NCI-H2196 (cell line): Measurements from ENCODE around the gene INSL3.

ENCODE experiments used
- DNase-seq: peaks from one replicate; lab custom pipeline; 2025; ENCODE audit not compliant: unreplicated experiment; lab: John Stamatoyannopoulos, UW

Gene INSL3, protein sequence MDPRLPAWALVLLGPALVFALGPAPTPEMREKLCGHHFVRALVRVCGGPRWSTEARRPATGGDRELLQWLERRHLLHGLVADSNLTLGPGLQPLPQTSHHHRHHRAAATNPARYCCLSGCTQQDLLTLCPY

DNA sequence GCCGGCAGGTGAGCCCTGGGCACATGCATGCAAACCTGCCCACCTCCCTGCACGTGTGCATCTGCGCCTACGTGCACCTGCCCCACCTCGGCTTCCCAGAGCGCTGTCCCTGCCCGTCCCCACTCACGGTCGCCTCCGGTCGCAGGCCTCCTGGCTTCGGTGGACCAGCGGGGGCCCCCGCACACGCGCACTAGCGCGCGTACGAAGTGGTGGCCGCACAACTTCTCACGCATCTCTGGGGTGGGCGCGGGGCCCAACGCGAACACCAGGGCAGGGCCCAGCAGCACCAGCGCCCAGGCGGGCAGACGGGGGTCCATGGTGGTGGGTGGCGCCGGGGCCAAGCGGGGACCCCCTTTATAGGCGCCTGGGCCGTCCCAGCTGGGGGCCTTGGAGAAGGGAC is at the start of gene INSL3:
Gene INSL3, minus strand, starts transcription at position 330 of the 400 bp plus-strand sequence. Its CDS starts 13 bp downstream, at position 317.
- no peak for DNase-seq

DNA sequence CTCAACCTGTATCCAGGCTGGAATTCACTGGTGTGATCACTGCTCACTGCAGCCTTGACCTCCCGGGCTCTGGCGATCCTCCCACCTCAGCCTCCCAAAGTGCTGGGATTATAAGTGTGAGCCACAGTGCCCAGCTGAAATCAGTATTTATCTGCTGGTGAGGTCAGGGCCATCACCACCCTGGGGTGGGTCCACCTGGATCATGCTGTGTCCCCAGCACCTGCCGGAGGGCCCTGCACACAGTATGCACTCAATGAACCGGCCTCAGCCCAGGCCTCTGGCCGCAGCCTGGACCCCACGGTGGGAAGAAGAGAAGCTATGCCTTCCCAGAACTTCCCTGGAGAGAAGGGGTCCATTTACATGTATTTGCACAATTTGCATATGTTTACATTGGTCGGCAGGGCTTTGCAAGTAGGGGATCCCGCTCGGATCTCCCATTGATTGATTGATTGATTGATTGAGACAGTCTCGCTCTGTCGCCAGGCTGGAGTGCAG is 47.8 kb upstream of the INSL3 start:
- no peak for DNase-seq

DNA sequence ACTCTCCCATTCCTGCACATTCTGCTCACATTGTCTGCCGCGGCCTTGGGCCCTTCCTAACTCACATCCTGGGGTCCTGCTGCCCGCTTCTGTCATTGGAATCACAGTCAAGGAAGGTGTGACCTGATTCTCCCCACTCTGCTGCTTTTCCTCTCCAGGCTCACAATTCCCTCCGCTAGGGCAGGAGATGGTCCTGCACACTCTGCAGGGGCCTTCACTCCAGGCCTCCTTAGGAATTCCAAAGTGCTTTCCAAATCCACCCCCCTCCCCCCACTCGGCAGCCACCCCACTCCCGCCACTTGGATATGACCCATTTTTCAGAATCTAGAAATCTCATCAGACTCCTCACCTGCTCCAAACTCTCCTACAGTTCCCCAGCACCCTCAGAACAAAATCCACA is 47.4 kb upstream of the INSL3 start:
- DNase-seq, result no peak

DNA sequence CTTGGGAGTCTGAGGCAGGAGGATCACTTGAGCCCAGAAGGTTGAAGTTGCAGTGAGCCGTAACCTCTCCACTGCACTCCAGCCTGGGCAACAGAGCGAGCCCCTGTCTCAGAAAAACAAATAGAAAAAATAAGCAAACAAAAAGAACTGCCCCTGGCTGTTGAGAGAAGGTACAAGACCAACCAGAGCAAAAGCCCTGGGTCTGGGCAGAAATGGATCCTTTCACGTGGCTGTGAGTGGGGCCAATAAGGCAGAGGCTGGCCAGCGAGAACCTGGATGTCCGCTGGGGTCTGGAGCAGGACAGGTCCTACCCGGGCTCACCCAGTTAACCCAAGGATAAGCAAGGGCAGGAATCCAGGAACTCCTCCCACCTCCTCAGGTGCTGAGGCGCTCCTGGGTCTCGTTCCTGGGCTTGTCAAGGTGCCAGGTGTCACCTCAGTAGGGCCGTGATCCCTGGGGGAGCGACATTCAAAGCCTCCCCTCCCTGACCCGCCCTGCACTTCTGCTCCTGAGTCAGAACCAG is 45.7 kb upstream of the INSL3 start:
- no peak for DNase-seq

DNA sequence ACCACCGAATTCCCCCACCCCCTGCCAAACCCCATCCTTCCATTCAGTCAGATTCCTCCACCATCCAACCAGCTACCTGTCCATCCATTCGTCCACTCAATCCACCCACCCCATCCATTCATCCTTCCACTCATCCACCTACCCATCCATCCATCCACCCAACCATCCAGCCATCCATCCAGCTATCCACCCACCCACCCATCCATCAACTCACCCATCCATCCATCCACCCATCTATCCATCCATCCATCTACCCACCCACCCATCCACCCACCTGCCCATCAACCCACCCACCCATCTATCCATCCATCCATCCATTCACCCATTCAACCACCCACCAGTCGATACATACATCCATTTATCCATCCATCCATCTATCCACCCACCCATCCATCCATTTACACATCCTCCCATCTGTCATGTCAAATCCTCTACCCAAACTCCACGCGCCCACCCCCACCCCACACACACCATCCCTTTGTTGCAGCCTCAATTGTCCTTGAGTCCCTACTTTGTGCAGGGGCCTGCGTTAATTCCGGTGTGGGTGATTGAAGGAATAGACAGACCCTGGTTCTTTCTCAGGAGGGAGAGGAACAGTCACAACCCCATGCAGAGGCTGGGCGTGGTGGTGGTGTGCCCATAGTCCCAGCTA is 45.1 kb upstream of the INSL3 start:
- DNase-seq, result no peak

DNA sequence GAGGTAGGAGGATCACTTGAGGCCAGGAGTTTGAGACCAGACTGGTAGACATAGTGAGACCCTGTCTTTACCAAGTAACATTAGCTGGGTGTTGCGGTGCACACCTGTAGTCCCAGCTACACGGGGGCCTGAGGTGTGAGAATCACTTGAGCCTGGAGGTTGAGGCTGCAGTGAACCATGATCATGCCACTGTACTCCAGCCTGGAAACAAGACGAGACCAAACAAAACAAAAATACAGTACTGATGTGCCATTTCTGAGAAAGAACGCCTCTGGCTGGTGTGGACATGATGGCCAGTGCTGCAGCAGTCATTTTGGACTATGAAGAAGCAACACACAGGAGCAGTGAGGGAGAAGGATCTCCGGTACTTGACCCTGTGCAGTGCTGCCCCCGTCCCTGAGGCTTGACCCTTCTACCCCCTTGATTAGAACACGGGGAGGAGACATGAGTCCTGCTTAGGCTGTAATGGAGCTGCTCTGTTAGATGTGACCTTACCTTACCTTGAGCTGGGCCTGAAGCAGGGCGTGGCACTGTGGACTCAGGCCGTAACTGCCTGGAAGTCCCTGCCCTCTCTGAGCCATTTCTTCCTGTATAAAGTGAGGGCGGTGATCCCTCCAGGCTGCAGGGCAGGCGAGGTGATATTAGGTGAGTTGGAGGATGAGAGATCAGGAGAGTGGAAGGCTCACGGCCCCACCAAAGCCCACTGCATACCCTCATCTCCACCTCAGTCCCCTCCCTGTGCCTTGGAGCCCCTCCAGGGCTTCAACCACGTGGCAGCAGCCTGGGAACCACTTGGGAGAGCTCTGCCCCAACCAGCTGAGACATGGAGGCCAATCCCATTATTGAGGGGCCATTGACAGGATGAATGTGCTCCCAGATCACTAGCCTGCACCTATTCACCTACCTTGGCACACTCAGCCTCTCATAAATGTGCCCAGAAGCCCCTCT is 44.3 kb upstream of the INSL3 start:
- DNase-seq, result no peak

DNA sequence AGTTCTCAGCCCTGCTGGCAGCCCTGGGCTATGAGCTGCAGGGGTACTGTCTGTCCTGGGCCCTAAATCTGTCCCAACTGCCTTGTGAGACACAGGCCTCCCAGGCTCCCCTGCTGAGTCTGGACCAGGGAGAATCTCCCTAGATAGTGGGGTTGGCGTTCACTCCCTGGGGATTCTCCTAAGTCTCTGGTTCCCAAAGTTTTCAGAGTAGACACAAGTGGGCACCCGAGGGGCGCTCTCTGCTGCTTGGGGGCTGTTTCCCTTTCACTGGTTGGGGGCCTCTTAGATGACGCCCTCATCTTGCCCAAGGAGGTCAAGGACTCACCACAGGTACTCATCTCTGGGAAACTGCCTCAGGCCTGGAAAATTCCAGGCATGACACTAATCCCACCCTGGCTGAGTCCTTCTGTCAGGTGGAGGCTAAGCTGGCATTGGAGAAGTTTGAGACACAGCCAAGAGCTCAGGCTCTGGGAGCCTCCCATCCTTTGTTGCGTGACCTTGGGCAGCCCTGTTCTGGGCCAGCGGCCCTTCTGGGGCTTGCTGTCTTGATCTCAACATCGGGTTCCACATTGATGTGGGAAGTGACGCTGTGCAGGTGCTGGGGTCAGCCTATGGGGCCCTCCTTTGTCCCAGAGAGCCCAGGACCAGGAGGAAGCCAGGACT is 42.3 kb upstream of the INSL3 start:
- no peak for DNase-seq

DNA sequence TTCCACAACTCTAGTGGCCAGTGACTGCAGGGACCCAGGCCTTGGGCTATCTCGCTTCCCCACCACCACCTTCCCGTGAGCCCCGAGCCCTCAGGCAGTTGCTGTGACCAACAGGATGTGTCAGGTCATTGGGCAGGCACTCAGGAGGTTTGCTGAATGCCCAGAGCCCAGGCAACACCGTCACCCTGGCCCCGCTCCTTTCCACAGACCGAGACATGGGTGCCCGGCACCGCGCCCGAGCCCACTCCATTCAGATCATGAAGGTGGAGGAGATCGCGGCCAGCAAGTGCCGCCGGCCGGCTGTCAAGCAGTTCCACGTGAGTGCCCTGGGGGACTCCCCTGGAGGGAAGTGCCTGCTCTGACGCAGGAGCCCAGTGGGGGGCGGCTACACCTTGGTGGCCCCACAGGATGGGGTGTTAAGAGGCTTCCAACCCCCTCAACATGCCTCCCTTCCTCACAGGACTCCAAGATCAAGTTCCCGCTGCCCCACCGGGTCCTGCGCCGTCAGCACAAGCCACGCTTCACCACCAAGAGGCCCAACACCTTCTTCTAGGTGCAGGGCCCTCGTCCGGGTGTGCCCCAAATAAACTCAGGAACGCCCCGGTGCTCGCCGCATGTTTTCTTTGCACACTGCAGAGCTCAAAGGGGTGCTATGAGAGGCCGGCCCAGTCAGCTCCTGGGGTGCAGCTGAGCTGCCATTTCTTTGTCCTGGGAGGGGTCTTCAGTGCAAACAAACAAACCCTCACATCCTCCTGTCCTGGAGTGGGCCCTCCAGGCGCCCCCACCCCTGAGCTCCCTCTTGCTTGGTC is 41.6 kb upstream of the INSL3 start:
- DNase-seq, result no peak

DNA sequence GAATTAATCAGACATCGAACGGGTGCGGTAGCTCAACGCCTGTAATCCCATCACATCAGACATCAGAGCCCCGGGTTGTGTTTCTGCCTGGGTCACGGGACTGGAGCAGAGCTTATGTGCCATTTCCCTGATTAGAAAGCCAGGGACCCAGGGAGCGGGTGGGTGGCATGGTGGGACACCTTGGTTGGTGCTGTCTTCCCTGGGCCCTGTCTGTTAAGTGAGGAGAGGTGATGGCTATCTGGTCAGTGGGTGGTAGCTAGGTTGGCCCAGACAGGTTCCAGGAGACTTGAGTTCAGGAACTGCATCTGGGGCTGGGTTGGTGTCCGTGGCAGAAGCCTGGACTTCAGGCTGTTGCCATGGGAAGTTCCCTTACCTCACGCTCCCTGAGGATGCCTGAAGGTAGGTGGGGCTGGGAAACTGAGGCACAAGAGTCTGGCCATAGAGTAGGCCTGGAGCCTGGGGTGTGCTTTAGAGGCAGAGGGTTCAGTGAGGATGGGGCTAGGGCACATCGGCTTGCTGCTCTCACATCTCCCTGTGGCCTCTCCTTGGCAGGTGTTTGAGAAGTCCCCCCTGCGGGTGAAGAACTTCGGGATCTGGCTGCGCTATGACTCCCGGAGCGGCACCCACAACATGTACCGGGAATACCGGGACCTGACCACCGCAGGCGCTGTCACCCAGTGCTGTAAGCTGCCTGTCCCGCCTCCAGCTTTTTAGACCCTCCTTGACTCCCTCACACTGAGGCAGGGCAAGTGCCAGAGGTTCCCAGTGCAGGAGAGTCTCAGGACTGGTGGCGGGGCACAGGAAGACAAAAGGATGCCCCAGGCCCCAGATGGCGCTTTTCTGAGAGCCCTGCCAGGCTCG is 40.5 kb upstream of the INSL3 start:
- DNase-seq, result no peak

DNA sequence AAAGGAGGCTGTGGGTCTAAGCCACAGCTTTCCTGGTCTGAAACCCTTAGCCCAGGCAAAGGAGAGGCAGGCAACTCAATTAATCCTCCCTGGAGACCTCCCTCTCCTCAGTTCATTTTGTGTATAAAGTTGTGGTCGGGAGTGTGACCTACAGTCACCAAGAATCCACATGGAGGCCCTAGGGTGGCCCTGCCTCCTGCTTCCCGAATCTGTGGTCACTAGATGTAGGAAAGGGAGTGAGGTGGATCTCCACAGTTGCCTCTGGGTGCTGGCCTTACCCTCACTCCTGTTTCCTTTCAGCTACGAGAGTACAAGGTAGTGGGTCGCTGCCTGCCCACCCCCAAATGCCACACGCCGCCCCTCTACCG is 39.7 kb upstream of the INSL3 start:
- DNase-seq, result no peak

DNA sequence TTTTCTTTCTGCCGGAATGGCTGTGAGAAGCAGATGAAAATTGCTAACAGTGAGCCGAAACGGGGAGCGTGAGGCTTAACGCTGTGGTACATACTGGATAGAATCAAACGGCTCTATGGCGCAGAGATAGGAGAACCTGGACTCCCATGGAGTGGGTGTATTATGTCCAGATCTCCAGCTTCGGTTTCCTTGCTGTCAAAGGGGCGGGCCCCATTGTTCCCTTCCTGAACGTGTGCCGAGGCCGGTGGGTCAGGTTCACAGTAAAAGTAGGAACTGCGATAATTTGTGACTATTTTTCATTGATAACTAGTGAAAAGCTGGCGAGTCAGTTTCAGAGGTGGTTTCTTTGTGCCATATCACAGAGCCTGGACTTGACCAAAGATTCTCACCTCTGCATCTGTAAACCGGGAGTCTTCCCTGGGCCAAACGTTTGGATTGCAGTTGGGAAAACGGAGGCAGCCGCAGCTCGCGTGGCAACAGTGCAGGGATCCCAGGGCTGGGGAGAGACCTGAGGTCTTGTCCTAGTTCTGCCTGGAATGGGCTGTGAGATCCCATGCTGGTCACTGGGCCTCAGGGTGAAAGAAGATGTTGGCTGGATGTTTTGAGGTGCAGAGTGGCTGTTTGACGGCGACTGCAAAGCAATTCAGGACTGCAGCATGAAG is 39.1 kb upstream of the INSL3 start:
- no peak for DNase-seq

DNA sequence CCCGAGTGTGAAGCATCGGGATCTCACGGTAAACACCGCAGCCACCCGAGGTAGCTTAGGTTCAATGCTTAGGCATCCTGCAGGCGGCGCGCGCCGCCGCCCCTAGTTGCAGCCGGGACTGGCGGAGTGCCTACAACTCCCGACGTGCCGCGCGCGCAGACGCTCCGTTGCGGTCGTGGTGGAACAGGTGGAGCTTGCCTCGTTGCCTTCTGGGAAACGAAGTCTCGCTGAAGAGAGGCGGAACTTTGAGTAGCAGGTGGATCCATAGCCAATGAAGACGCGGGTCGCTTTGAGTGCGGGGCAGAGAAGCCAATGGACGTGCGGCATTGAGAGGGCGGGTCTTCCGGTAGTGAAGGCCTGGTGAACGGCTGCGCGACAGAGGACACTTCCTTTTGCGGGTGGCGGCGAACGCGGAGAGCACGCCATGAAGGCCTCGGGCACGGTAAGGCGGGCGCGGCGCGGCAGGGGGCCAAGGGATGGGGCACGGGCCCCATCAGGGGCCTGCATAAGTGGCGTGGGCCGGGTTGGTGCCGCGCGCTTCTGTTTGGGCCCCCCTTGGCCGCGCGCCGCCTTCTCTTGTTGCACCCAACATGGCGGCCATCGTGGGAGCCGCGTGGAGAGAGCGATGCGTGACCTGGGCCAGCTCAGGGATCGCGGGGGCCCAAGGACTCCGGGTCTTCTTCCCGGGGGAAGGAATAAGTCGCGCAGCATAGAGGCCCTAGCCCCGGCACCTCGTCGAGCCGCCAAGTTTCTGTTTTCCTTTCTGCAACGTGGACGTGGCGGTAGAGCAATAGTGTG is 38.4 kb upstream of the INSL3 start, which contains the start of gene RPL18A:
Gene RPL18A, plus strand, starts transcription at position 378 of the 798 bp plus-strand sequence. Its CDS starts 47 bp downstream, at position 425.
- peak; percentile 99 for DNase-seq

DNA sequence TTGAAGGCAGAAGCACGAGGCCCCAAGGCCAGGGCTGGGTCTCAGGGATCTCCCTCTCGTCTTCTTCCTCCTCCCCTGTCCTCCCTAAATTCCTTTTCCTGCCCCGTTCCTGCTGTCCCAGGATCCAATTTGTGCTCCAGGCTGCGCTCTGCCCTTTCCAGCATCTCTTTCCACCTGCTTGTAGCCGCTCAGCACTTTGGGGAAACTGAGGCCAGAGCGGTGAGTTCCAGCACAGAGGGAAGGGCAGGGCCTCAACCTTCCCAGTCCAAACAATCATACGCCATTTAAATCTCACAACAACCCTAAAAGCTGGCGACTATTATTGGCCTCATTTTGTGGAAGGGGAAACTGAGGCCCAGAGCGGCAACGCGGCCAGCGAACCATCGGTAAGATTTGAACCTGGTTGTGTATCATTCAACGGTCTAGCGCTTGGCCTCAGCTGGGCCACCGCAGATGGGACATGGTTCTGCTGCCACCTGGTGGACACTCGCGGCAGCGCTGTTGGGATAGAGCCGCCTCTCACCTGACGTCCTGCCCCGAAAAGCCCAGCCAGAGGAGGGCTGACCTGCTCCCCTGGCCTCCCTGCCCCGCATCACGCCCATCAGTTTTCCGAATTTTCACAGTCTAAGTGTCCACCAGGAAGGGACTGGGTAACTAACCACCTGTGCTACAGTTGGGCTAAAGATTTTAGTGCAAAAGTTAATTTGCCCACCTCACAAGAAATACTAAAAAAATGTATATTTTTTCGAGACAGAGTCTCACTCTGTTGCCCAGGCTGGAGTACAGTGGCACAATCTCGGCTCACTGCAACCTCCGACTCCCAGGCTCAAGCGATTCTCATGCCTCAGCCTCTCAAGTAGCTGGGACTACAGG is 34.2 kb upstream of the INSL3 start:
- peak; percentile 83 for DNase-seq

DNA sequence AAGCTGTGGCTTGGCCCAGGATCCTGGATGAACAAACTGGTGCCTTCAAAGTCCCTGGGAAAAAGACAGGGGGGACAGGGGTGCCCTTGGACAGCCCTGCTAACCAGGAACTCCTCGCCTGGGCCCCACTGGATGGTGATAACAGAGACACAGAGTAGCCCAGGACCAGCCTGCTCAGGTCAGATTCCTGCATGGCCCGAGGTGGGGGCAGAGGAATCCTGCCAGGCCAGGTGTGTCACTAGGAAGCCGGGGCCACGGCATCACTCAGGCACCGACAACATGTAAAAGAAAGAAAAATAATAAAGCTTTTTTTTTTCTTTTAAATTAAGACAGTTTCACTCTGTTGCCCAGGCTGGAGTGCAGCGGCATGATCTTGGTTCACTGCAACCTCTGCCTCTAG is 32.7 kb upstream of the INSL3 start:
- DNase-seq, result no peak

DNA sequence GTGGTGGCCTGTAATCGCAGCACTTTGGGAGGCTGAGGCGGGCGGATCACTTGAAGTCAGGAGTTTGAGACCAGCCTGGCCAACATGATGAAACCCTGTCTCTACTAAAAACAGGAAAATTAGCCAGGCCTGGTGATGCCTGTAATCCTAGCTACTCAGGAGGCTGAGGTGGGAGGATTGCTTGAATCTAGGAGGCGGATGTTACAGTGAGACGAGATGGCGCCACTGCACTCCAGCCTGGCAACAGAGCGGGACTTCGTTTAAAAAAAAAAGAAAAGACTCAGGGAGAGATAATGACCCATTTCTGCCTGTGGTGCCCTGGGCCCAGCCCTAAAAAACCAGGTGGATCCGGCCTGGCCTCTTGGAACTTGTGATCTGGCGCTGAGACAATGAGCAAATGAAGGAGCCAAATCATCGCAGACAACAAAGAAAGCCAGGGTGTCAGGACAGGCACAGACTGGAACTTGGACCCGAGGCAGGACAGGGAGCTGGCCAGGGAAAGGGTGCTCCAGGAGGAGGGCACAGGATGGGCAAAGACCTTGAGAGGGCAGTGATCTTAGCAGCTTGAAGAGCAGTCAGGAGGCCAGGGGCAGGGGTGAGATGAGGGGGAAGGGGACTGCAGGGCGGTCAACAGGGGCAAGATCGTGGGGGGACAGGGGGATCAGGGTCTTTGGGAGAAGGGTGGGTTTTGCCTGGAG is 27.4 kb upstream of the INSL3 start:
- no peak for DNase-seq
